ENCODE results near the gene ARHGEF33.

DNA sequence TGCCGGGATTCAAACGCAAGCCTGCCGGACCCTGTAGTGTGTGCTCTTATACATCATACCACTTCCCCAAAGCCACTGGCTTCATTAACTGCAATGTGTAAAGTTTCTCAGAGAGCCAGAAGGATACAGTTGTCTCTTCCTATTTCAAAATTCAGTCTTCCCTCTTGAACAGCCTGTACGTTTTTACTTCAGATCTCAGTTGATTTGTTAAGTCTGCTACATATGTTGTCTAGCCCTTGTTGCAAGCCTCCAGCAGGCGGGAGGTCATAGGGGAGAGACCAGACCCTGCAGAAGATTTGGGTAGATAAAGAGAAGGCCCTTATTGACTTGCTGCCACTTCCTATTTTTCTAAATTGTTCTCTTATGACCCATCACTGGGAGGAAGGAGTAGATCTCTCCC, 56.2 kb downstream of the ARHGEF33 start:
- TF ChIP-seq, protein P1, sequence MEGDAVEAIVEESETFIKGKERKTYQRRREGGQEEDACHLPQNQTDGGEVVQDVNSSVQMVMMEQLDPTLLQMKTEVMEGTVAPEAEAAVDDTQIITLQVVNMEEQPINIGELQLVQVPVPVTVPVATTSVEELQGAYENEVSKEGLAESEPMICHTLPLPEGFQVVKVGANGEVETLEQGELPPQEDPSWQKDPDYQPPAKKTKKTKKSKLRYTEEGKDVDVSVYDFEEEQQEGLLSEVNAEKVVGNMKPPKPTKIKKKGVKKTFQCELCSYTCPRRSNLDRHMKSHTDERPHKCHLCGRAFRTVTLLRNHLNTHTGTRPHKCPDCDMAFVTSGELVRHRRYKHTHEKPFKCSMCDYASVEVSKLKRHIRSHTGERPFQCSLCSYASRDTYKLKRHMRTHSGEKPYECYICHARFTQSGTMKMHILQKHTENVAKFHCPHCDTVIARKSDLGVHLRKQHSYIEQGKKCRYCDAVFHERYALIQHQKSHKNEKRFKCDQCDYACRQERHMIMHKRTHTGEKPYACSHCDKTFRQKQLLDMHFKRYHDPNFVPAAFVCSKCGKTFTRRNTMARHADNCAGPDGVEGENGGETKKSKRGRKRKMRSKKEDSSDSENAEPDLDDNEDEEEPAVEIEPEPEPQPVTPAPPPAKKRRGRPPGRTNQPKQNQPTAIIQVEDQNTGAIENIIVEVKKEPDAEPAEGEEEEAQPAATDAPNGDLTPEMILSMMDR (IDR thresholded peaks at IDR 0.05; ENCODE audit: insufficient read depth, low read length): no peak
- TF ChIP-seq POLR2AphosphoS5 (IDR thresholded peaks at IDR 0.05; ENCODE audit: low read depth): peak; percentile 31; the same call in 1 of the 2 replicates

Measured in HL-60 (cell line).